ENCODE results near the gene PNLIPRP3. TPM values are rescaled to one million over a fixed set of nuclear protein-coding genes. Genes with fewer than 3 reads are reported as not detected.

The PNLIPRP3 gene
- total and polyA plus RNA-seq, 2 experiments from 2014 or later = 0.46 to 0.93 TPM

- Histone ChIP-seq H2AFZ (no peak overlapping the region), H3K27ac (no peak overlapping the region), H3K27me3 (no peaks in the 10 kb centered on the region), H3K4me1 (ENCODE audit: insufficient read depth) (no peaks in the 10 kb centered on the region), H3K9me3 (ENCODE audit: low read depth) (no peaks in the 10 kb centered on the region), H3K79me2 (no peaks in the 10 kb centered on the region), H3K9me2 (replicated peaks; ENCODE audit: insufficient read depth) (no peaks in the 10 kb centered on the region), H3K36me3 (replicated peaks; ENCODE audit: insufficient read depth, low read depth) (no peaks in the 10 kb centered on the region), H4K20me1 (ENCODE audit: insufficient read depth, poor library complexity, severe bottlenecking) (no peaks in the 10 kb centered on the region), H3K4me2 (no peak overlapping the region), H3K4me3 (no peak overlapping the region)
- no peak for TF ChIP-seq EZH2 (IDR thresholded peaks at IDR 0.05; ENCODE audit: borderline replicate concordance)
- TF ChIP-seq CTCF (IDR thresholded peaks at IDR 0.05; ENCODE audit: poor library complexity) = no peak
- TF ChIP-seq EZH2phosphoT487 (IDR thresholded peaks at IDR 0.05; ENCODE audit: low read depth, severe bottlenecking, unreplicated experiment) = no peak
- WGBS (ENCODE audit: low lambda C conversion rate, missing lambda C conversion rate) = 94% methylated on average over 1 of the region's 1 CpG
- no peak for DNase-seq (ENCODE audit: low spot score)
These were observed 2.6 kb downstream of the PNLIPRP3 start for GRCh38 chr10:116430288-116430687.

GRCh38 chr10:116431598-116431997 lies 4.0 kb downstream of the PNLIPRP3 start:
- Histone ChIP-seq H2AFZ (no peak overlapping the region), H3K4me1 (ENCODE audit: insufficient read depth) (no peaks in the 10 kb centered on the region), H3K4me3 (no peak overlapping the region), H3K9me2 (replicated peaks; ENCODE audit: insufficient read depth) (no peaks in the 10 kb centered on the region), H3K27ac (no peak overlapping the region), H3K27me3 (no peaks in the 10 kb centered on the region), H3K36me3 (replicated peaks; ENCODE audit: insufficient read depth, low read depth) (no peaks in the 10 kb centered on the region), H3K4me2 (no peak overlapping the region), H3K79me2 (no peaks in the 10 kb centered on the region), H4K20me1 (ENCODE audit: insufficient read depth, poor library complexity, severe bottlenecking) (no peaks in the 10 kb centered on the region), H3K9me3 (ENCODE audit: low read depth) (no peaks in the 10 kb centered on the region)
- 81% methylated on average over 2 of the region's 2 CpGs for WGBS (ENCODE audit: low lambda C conversion rate, missing lambda C conversion rate)
- DNase-seq (ENCODE audit: low spot score) = no peak
- TF ChIP-seq CTCF (IDR thresholded peaks at IDR 0.05; ENCODE audit: poor library complexity) = no peak
- TF ChIP-seq EZH2 (IDR thresholded peaks at IDR 0.05; ENCODE audit: borderline replicate concordance) = no peak
- no peak for TF ChIP-seq EZH2phosphoT487 (IDR thresholded peaks at IDR 0.05; ENCODE audit: low read depth, severe bottlenecking, unreplicated experiment)

GRCh38 chr10:116437076-116437692 lies 9.5 kb downstream of the PNLIPRP3 start:
- Histone ChIP-seq H3K27ac (no peak overlapping the region), H3K36me3 (replicated peaks; ENCODE audit: insufficient read depth, low read depth) (no peaks in the 10 kb centered on the region), H3K79me2 (no peaks in the 10 kb centered on the region), H3K9me3 (ENCODE audit: low read depth) (no peaks in the 10 kb centered on the region), H3K9me2 (replicated peaks; ENCODE audit: insufficient read depth) (no peaks in the 10 kb centered on the region), H3K4me2 (no peak overlapping the region), H3K4me3 (no peak overlapping the region), H4K20me1 (ENCODE audit: insufficient read depth, poor library complexity, severe bottlenecking) (no peaks in the 10 kb centered on the region), H3K27me3 (no peaks in the 10 kb centered on the region), H3K4me1 (ENCODE audit: insufficient read depth) (no peaks in the 10 kb centered on the region), H2AFZ (no peak overlapping the region)
- DNase-seq (ENCODE audit: low spot score) = no peak
- WGBS (ENCODE audit: low lambda C conversion rate, missing lambda C conversion rate) = 94% methylated on average over 1 of the region's 1 CpG
- TF ChIP-seq EZH2 (IDR thresholded peaks at IDR 0.05; ENCODE audit: borderline replicate concordance) (no peak), CTCF (IDR thresholded peaks at IDR 0.05; ENCODE audit: poor library complexity) (no peak), EZH2phosphoT487 (IDR thresholded peaks at IDR 0.05; ENCODE audit: low read depth, severe bottlenecking, unreplicated experiment) (no peak)
